Spleen (tissue), 10 donors: ENCODE data around the gene GNB1L. TPM values are rescaled to one million over a fixed set of nuclear protein-coding genes. Genes with fewer than 3 reads are reported as not detected.

Source experiments
- polyA plus RNA-seq, 3 donors: library from polyadenylated mRNA; stranded (reverse); fragments of 200-250 nt; gene quantifications; one replicate each; pipeline ENCODE4 v1.2.1, GENCODE V29; 2013
- total RNA-seq, 7 donors: library from RNA; depleted of rRNA in 3 of 7; stranded (reverse); fragments of >200 nt in 3 of 7; fragmentation: NEBNext Ultra II Directional in 4 of 7; extraction: Animal tissue kit (Norgen Biotek cat#: 25700) in 4 of 7; gene quantifications; one replicate each; pipeline versions ENCODE4 v1.1.0 to v1.2.1, GENCODE V29; 2016 to 2021
- donor health status: healthy with polysubstance abuse.
- donor health status: DM: no; HTN: no; CAD: no; lungs with moderate emphysema.
- donor health status: DM: no; HTN: no; CAD: no.
- donor health status: Bipolar disorder and iron deficiency.
- donor health status: healthy.
- donor health status: DM: no; HTN: no; CAD: no.
- donor health status: DM: yes; HTN: yes; CAD: no.

Gene GNB1L
- total and polyA plus RNA-seq, 10 donors: 5.7 to 10.4 (median 7.9) TPM

Other genes starting within 250 kb of the GNB1L start
- gene SEPTIN5, start 140.4 kb downstream of the GNB1L start, total RNA-seq: 10 to 100 TPM in 6 of 7 donors, 1 to 10 TPM in 1; 9.2 to 19.2 (median 13.1) TPM
- 1 to 10 TPM; 4.0 to 7.5 (median 4.3) TPM for gene SEPTIN5, start 140.4 kb downstream of the GNB1L start, polyA plus RNA-seq
- 10 to 100 TPM in 6 of 7 donors, 1 to 10 TPM in 1; 6.9 to 25.4 (median 16.5) TPM for gene GP1BB, start 131.3 kb downstream of the GNB1L start, total RNA-seq
- gene GP1BB, start 131.3 kb downstream of the GNB1L start, polyA plus RNA-seq: 1 to 10 TPM; 4.2 to 5.1 (median 4.8) TPM
- 10 to 100 TPM in 1 of 7 donors, 1 to 10 TPM in 3, under 1 TPM in 3; 0.23 to 10.5 (median 3.1) TPM for gene TBX1, start 94.1 kb downstream of the GNB1L start, total RNA-seq
- under 1 TPM; 0.17 to 0.71 (median 0.61) TPM for gene TBX1, start 94.1 kb downstream of the GNB1L start, polyA plus RNA-seq
- gene RTL10, start within 50 bp of the GNB1L start, total RNA-seq: 10 to 100 TPM; 17.0 to 22.9 (median 18.8) TPM
- 10 to 100 TPM in 2 of 3 donors, 1 to 10 TPM in 1; 8.3 to 13.4 (median 10.8) TPM for gene RTL10, start within 50 bp of the GNB1L start, polyA plus RNA-seq
- 100 to 1,000 TPM in 5 of 7 donors, 10 to 100 TPM in 2; 86.4 to 216 (median 116) TPM for gene COMT, start 86.9 kb upstream of the GNB1L start, total RNA-seq
- gene COMT, start 86.9 kb upstream of the GNB1L start, polyA plus RNA-seq: 10 to 100 TPM; 63.5 to 98.0 (median 86.1) TPM
- 10 to 100 TPM; 21.6 to 44.8 (median 34.9) TPM for gene TXNRD2, start 86.9 kb upstream of the GNB1L start, total RNA-seq
- gene TXNRD2, start 86.9 kb upstream of the GNB1L start, polyA plus RNA-seq: 10 to 100 TPM; 23.3 to 45.9 (median 45.0) TPM
- gene ARVCF, start 161.9 kb upstream of the GNB1L start, total RNA-seq: 10 to 100 TPM; 18.1 to 96.7 (median 29.5) TPM
- 10 to 100 TPM in 2 of 3 donors, 1 to 10 TPM in 1; 9.4 to 42.5 (median 10.4) TPM for gene ARVCF, start 161.9 kb upstream of the GNB1L start, polyA plus RNA-seq
- 10 to 100 TPM; 35.9 to 72.2 (median 57.2) TPM for gene TANGO2, start 166.2 kb upstream of the GNB1L start, total RNA-seq
- gene TANGO2, start 166.2 kb upstream of the GNB1L start, polyA plus RNA-seq: 10 to 100 TPM; 18.7 to 30.9 (median 21.6) TPM
- 10 to 100 TPM; 25.1 to 62.7 (median 36.1) TPM for gene DGCR8, start 225.4 kb upstream of the GNB1L start, total RNA-seq
- gene DGCR8, start 225.4 kb upstream of the GNB1L start, polyA plus RNA-seq: 10 to 100 TPM in 2 of 3 donors, 1 to 10 TPM in 1; 7.8 to 17.1 (median 14.3) TPM